Memory B cell (primary cell): ENCODE measurements around the gene PF4V1.

Experiments
- ATAC-seq: fragments of 150-1000 bp; cut with Tn5 transposase; 2 replicates; pipeline ENCODE4 v1.10.0; 2021; ENCODE audit warnings: low read depth, mild to moderate bottlenecking, moderate library complexity
- DNase-seq, 2 donors: peaks; one replicate each; pipeline ENCODE4 v3.0.0; 2022; ENCODE audit warnings: low spot score in 2 of 2
- H3K27ac Mint-ChIP-seq: one replicate; pipeline ENCODE4 v1.8.0; 2022; ENCODE audit warnings: mild to moderate bottlenecking, moderate library complexity, mixed read lengths
- H3K27me3 Mint-ChIP-seq: one replicate; pipeline ENCODE4 v1.8.0; 2022; ENCODE audit warnings: mixed read lengths
- H3K36me3 Mint-ChIP-seq: one replicate; pipeline ENCODE4 v1.8.0; 2022; ENCODE audit warnings: mild to moderate bottlenecking, mixed read lengths
- H3K4me1 Mint-ChIP-seq: one replicate; pipeline ENCODE4 v1.8.0; 2022; ENCODE audit warnings: mixed read lengths
- H3K4me3 Mint-ChIP-seq: one replicate; pipeline ENCODE4 v1.8.0; 2022; ENCODE audit warnings: mild to moderate bottlenecking, moderate library complexity, mixed read lengths
- H3K9me3 Mint-ChIP-seq: one replicate; pipeline ENCODE4 v1.8.0; 2022; ENCODE audit warnings: mixed read lengths

Gene PF4V1

GRCh38 chr4:73836373-73837279, 16.5 kb upstream of the PF4V1 start, which contains the start of gene CXCL6:
TSS of gene CXCL6 (plus strand) at chr4:73836678. CDS start at chr4:73836751, 73 bp downstream.
- no peaks in the 10 kb centered on the region for H3K9me3 Mint-ChIP-seq
- H3K27ac Mint-ChIP-seq = no peak within 1 kb of the TSS
- no peaks in the 10 kb centered on the region for H3K4me1 Mint-ChIP-seq
- no peak for ATAC-seq
- no peak for DNase-seq
- no peak within 1 kb of the TSS for H3K4me3 Mint-ChIP-seq
- H3K36me3 Mint-ChIP-seq = no peaks in the 10 kb centered on the region
- no peaks in the 10 kb centered on the region for H3K27me3 Mint-ChIP-seq

GRCh38 chr4:73839071-73839470, 14.0 kb upstream of the PF4V1 start:
- no peak for DNase-seq
- no peak for ATAC-seq
- Mint-ChIP-seq H3K9me3 (no peaks in the 10 kb centered on the region), H3K27ac (no peak overlapping the region), H3K4me3 (no peak overlapping the region), H3K4me1 (no peaks in the 10 kb centered on the region), H3K36me3 (no peaks in the 10 kb centered on the region), H3K27me3 (no peaks in the 10 kb centered on the region)

- no peaks in the 10 kb centered on the region for H3K27me3 Mint-ChIP-seq
- no peak overlapping the region for H3K27ac Mint-ChIP-seq
- no peaks in the 10 kb centered on the region for H3K9me3 Mint-ChIP-seq
- no peaks in the 10 kb centered on the region for H3K4me1 Mint-ChIP-seq
- no peaks in the 10 kb centered on the region for H3K36me3 Mint-ChIP-seq
- no peak for DNase-seq
- ATAC-seq = no peak
- no peak overlapping the region for H3K4me3 Mint-ChIP-seq
These were observed 13.4 kb upstream of the PF4V1 start for GRCh38 chr4:73839715-73840114.

- Mint-ChIP-seq H3K4me3 (no peak overlapping the region), H3K27me3 (no peaks in the 10 kb centered on the region), H3K9me3 (no peaks in the 10 kb centered on the region), H3K4me1 (no peaks in the 10 kb centered on the region), H3K27ac (no peak overlapping the region), H3K36me3 (no peaks in the 10 kb centered on the region)
- DNase-seq = no peak
- no peak for ATAC-seq
These were observed 11.7 kb upstream of the PF4V1 start for GRCh38 chr4:73841243-73841925.

- Mint-ChIP-seq H3K4me1 (no peaks in the 10 kb centered on the region), H3K27me3 (no peaks in the 10 kb centered on the region), H3K36me3 (no peaks in the 10 kb centered on the region), H3K27ac (no peak overlapping the region), H3K9me3 (no peaks in the 10 kb centered on the region), H3K4me3 (no peak overlapping the region)
- ATAC-seq (no peak), DNase-seq (no peak)
These were observed 10.4 kb upstream of the PF4V1 start for GRCh38 chr4:73842696-73843095.

- no peaks in the 10 kb centered on the region for H3K4me1 Mint-ChIP-seq
- no peak overlapping the region for H3K27ac Mint-ChIP-seq
- no peaks in the 10 kb centered on the region for H3K27me3 Mint-ChIP-seq
- H3K36me3 Mint-ChIP-seq = no peaks in the 10 kb centered on the region
- DNase-seq (no peak), ATAC-seq (no peak)
- H3K9me3 Mint-ChIP-seq = no peaks in the 10 kb centered on the region
- H3K4me3 Mint-ChIP-seq = no peak overlapping the region
These were observed 9.7 kb upstream of the PF4V1 start for GRCh38 chr4:73843369-73843768.

- Mint-ChIP-seq H3K27me3 (no peaks in the 10 kb centered on the region), H3K27ac (no peak overlapping the region), H3K9me3 (no peaks in the 10 kb centered on the region), H3K4me1 (no peaks in the 10 kb centered on the region), H3K36me3 (no peaks in the 10 kb centered on the region), H3K4me3 (no peak overlapping the region)
- DNase-seq = no peak
- ATAC-seq = no peak
These were observed 8.8 kb upstream of the PF4V1 start for GRCh38 chr4:73844345-73844744.

GRCh38 chr4:73844806-73845205, 8.3 kb upstream of the PF4V1 start:
- ATAC-seq (no peak), DNase-seq (no peak)
- no peak overlapping the region for H3K27ac Mint-ChIP-seq
- no peaks in the 10 kb centered on the region for H3K4me1 Mint-ChIP-seq
- no peaks in the 10 kb centered on the region for H3K27me3 Mint-ChIP-seq
- no peaks in the 10 kb centered on the region for H3K36me3 Mint-ChIP-seq
- no peak overlapping the region for H3K4me3 Mint-ChIP-seq
- no peaks in the 10 kb centered on the region for H3K9me3 Mint-ChIP-seq

- no peak overlapping the region for H3K4me3 Mint-ChIP-seq
- no peaks in the 10 kb centered on the region for H3K4me1 Mint-ChIP-seq
- no peaks in the 10 kb centered on the region for H3K36me3 Mint-ChIP-seq
- no peak for DNase-seq
- no peaks in the 10 kb centered on the region for H3K27me3 Mint-ChIP-seq
- no peaks in the 10 kb centered on the region for H3K9me3 Mint-ChIP-seq
- no peak overlapping the region for H3K27ac Mint-ChIP-seq
- no peak for ATAC-seq
These were observed 5.4 kb upstream of the PF4V1 start for GRCh38 chr4:73847526-73848182.

- no peak for ATAC-seq
- Mint-ChIP-seq H3K36me3 (no peaks in the 10 kb centered on the region), H3K27me3 (no peaks in the 10 kb centered on the region), H3K27ac (no peak overlapping the region), H3K9me3 (no peaks in the 10 kb centered on the region), H3K4me1 (no peaks in the 10 kb centered on the region), H3K4me3 (no peak overlapping the region)
- DNase-seq = no peak
These were observed 4.8 kb upstream of the PF4V1 start for GRCh38 chr4:73848183-73848777.

- H3K4me3 Mint-ChIP-seq = no peak overlapping the region
- no peak overlapping the region for H3K27ac Mint-ChIP-seq
- DNase-seq (no peak), ATAC-seq (no peak)
- no peaks in the 10 kb centered on the region for H3K4me1 Mint-ChIP-seq
- H3K36me3 Mint-ChIP-seq = no peaks in the 10 kb centered on the region
- H3K9me3 Mint-ChIP-seq = no peaks in the 10 kb centered on the region
- peaks cover 4% of the 10 kb centered on the region for H3K27me3 Mint-ChIP-seq
These were observed 2.7 kb upstream of the PF4V1 start for GRCh38 chr4:73850261-73850970.

- ATAC-seq = no peak
- no peak overlapping the region for H3K27ac Mint-ChIP-seq
- H3K36me3 Mint-ChIP-seq = no peaks in the 10 kb centered on the region
- H3K4me3 Mint-ChIP-seq = no peak overlapping the region
- H3K27me3 Mint-ChIP-seq = peaks cover 4% of the 10 kb centered on the region
- H3K9me3 Mint-ChIP-seq = no peaks in the 10 kb centered on the region
- H3K4me1 Mint-ChIP-seq = no peaks in the 10 kb centered on the region
- DNase-seq = no peak
These were observed 1.8 kb upstream of the PF4V1 start for GRCh38 chr4:73851293-73851692.

- Mint-ChIP-seq H3K27ac (no peak overlapping the region), H3K27me3 (peaks cover 4% of the 10 kb centered on the region), H3K9me3 (no peaks in the 10 kb centered on the region), H3K4me3 (no peak overlapping the region), H3K36me3 (no peaks in the 10 kb centered on the region), H3K4me1 (no peaks in the 10 kb centered on the region)
- DNase-seq (no peak), ATAC-seq (no peak)
These were observed 325 bp upstream of the PF4V1 start for GRCh38 chr4:73852771-73853170.
